ENCODE results near the gene FAM163B.

DNA sequence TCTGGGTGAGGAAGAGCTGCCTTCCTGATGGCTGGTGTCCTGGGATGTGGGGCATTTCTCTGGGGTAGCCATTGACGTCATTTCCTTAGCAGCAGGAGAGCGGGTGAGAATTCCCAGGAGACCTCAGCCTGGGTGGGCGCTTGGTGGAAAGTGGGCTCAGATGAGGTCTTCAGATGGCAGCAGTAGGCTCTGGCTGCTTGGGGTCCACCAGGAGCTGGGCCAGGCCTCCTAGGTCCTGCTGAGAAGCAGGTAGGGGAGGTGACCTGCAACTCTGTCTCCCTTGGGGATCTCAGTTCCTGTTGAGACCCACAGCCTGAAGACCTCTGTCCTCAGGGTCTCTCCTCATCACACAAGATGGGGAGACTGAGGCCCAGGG is 31.5 kb downstream of the FAM163B start:
- TF ChIP-seq, protein P1, sequence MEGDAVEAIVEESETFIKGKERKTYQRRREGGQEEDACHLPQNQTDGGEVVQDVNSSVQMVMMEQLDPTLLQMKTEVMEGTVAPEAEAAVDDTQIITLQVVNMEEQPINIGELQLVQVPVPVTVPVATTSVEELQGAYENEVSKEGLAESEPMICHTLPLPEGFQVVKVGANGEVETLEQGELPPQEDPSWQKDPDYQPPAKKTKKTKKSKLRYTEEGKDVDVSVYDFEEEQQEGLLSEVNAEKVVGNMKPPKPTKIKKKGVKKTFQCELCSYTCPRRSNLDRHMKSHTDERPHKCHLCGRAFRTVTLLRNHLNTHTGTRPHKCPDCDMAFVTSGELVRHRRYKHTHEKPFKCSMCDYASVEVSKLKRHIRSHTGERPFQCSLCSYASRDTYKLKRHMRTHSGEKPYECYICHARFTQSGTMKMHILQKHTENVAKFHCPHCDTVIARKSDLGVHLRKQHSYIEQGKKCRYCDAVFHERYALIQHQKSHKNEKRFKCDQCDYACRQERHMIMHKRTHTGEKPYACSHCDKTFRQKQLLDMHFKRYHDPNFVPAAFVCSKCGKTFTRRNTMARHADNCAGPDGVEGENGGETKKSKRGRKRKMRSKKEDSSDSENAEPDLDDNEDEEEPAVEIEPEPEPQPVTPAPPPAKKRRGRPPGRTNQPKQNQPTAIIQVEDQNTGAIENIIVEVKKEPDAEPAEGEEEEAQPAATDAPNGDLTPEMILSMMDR (conservative IDR thresholded peaks at IDR 0.05 in 1 of 2, IDR thresholded peaks at IDR 0.05 in 1 of 2; ENCODE audit: low read depth in 1 of 2, low read length in 2 of 2), result no peak
- no peak for TF ChIP-seq EZH2 (IDR thresholded peaks at IDR 0.05; ENCODE audit: low read length, missing control alignments)
